Ishikawa (cell line): ENCODE results near the gene TCF19.

Source experiments
- CEBPB ChIP-seq: IDR thresholded peaks from 2 replicates; pipeline ENCODE4 v1.6.1; 2012
- CREB1 ChIP-seq: IDR thresholded peaks from 2 replicates; pipeline ENCODE4 v1.6.1; 2012; ENCODE audit warnings: low read depth
- EGR1 ChIP-seq: IDR thresholded peaks from 2 replicates; pipeline ENCODE4 v1.6.1; 2012
- EP300 ChIP-seq: IDR thresholded peaks from 2 replicates; pipeline ENCODE4 v1.6.1; 2012; ENCODE audit warnings: borderline replicate concordance
- FOXM1 ChIP-seq: IDR thresholded peaks from 2 replicates; pipeline ENCODE4 v1.6.1; 2012; ENCODE audit warnings: low read depth, borderline replicate concordance
- MAX ChIP-seq: IDR thresholded peaks from 2 replicates; pipeline ENCODE4 v1.6.1; 2012
- NFIC ChIP-seq: IDR thresholded peaks from 2 replicates; pipeline ENCODE4 v1.6.1; 2012
- RAD21 ChIP-seq: IDR thresholded peaks from 2 replicates; pipeline ENCODE4 v1.6.1; 2012; ENCODE audit warnings: low read depth
- TAF1 ChIP-seq: IDR thresholded peaks from 2 replicates; pipeline ENCODE4 v1.6.1; 2012; ENCODE audit warnings: low read depth, mild to moderate bottlenecking
- TCF12 ChIP-seq: IDR thresholded peaks from 2 replicates; pipeline ENCODE4 v1.6.1; 2012; ENCODE audit warnings: low read depth
- TEAD4 ChIP-seq: IDR thresholded peaks from 2 replicates; pipeline ENCODE4 v1.6.1; 2012
- USF1 ChIP-seq: IDR thresholded peaks from 2 replicates; pipeline ENCODE4 v1.6.1; 2012
- YY1 ChIP-seq: IDR thresholded peaks from 2 replicates; pipeline ENCODE4 v1.6.1; 2012; ENCODE audit warnings: low read depth
- ZBTB7A ChIP-seq: IDR thresholded peaks from 2 replicates; pipeline ENCODE4 v1.6.1; 2012; ENCODE audit warnings: low read depth
- TF ChIP-seq, protein P1 (sequence below): IDR thresholded peaks from 2 replicates; pipeline ENCODE4 v1.6.1; 2012; ENCODE audit warnings: low read depth, mild to moderate bottlenecking

Gene TCF19

DNA sequence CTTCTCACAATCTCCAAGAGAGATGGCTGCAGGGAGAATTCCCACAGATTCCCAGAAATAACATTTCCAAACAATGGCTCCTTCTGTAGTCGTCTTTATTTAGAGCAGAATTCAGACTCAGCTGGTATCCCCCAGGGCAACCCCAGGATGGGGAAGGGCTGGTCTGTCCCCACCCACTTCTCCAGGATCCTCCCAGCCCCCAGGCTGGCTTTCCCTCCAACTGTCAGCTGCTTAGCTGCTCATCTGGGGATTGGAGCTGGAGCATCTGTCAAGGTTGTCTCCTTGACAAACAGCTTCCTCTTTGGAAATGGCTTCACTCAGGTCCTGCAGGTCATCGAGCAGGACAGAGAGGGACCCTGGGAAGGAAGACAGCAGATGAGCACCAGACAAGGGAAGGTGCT, 16.0 kb upstream of the TCF19 start:
- TF ChIP-seq TAF1 (no peak), CREB1 (no peak), TEAD4 (no peak), FOXM1 (no peak), EP300 (no peak), TCF12 (no peak), YY1 (no peak), RAD21 (no peak), ZBTB7A (no peak), EGR1 (no peak), MAX (no peak), USF1 (no peak), NFIC (no peak), CEBPB (no peak)
- TF ChIP-seq, protein P1, sequence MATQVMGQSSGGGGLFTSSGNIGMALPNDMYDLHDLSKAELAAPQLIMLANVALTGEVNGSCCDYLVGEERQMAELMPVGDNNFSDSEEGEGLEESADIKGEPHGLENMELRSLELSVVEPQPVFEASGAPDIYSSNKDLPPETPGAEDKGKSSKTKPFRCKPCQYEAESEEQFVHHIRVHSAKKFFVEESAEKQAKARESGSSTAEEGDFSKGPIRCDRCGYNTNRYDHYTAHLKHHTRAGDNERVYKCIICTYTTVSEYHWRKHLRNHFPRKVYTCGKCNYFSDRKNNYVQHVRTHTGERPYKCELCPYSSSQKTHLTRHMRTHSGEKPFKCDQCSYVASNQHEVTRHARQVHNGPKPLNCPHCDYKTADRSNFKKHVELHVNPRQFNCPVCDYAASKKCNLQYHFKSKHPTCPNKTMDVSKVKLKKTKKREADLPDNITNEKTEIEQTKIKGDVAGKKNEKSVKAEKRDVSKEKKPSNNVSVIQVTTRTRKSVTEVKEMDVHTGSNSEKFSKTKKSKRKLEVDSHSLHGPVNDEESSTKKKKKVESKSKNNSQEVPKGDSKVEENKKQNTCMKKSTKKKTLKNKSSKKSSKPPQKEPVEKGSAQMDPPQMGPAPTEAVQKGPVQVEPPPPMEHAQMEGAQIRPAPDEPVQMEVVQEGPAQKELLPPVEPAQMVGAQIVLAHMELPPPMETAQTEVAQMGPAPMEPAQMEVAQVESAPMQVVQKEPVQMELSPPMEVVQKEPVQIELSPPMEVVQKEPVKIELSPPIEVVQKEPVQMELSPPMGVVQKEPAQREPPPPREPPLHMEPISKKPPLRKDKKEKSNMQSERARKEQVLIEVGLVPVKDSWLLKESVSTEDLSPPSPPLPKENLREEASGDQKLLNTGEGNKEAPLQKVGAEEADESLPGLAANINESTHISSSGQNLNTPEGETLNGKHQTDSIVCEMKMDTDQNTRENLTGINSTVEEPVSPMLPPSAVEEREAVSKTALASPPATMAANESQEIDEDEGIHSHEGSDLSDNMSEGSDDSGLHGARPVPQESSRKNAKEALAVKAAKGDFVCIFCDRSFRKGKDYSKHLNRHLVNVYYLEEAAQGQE, result no peak

DNA sequence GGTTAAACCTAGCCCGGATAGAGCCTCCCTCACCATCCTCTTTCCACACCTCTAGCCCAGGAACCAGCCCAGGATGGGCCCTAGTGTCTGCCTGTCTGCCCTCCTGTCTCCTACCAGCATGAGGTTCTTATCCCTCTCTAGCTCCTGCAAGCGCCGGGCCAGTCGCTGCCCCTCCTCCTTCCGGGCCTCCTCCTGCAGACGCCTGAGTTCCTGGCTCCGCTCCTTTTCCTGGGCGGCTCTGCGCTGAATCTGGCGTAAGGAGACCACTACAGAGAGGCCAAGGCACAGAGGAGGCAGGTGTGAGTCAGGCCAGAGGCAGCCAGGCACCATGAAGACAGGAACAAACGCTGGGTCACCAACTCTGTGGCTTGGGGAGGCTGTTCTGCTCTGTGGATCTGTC, 15.2 kb upstream of the TCF19 start:
- TF ChIP-seq YY1, result no peak

- TF ChIP-seq TAF1 (no peak), TCF12 (no peak), CEBPB (no peak), ZBTB7A (no peak), CREB1 (no peak), MAX (no peak), EP300 (no peak), USF1 (no peak), NFIC (no peak)
These were observed 14.0 kb upstream of the TCF19 start for GRCh38 chr6:31144296-31144969.

DNA sequence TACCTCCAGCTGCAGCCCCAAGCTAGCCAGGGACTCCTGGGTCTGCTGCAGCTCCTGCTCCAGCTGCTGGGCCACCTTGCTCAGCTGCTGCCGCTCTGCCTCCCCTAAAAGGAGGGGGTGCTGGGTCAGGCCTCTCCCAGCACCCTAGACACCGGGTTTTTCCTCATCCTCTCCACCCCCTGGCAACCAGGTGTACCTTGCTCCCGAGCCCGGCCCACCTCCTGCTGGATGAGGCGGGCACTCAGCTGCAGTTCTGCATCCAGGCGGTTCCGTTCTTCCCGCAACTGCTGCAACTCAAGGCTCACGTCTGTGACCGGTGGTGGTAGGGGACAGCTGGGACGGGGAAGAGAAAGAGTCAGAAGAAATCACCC, 13.4 kb upstream of the TCF19 start:
- TF ChIP-seq CEBPB, result no peak
- no peak for TF ChIP-seq ZBTB7A
- TF ChIP-seq TCF12, result no peak
- no peak for TF ChIP-seq EP300
- no peak for TF ChIP-seq NFIC
- TF ChIP-seq RAD21, result no peak

GRCh38 chr6:31145386-31145785, 13.0 kb upstream of the TCF19 start:
- no peak for TF ChIP-seq TEAD4
- no peak for TF ChIP-seq CEBPB
- TF ChIP-seq USF1, result no peak
- TF ChIP-seq YY1, result no peak
- no peak for TF ChIP-seq RAD21
- no peak for TF ChIP-seq TAF1
- TF ChIP-seq TCF12, result no peak
- no peak for TF ChIP-seq ZBTB7A
- TF ChIP-seq, protein P1, result no peak
- no peak for TF ChIP-seq MAX
- no peak for TF ChIP-seq CREB1
- TF ChIP-seq NFIC, result no peak
- TF ChIP-seq FOXM1, result no peak
- TF ChIP-seq EP300, result no peak
- TF ChIP-seq EGR1, result no peak
